Ishikawa (cell line): ENCODE results near the gene FGD5.

Source experiments
- CEBPB ChIP-seq: IDR thresholded peaks from 2 replicates; pipeline ENCODE4 v1.6.1; 2012
- CREB1 ChIP-seq: IDR thresholded peaks from 2 replicates; pipeline ENCODE4 v1.6.1; 2012; ENCODE audit warnings: low read depth
- EGR1 ChIP-seq: IDR thresholded peaks from 2 replicates; pipeline ENCODE4 v1.6.1; 2012
- EP300 ChIP-seq: IDR thresholded peaks from 2 replicates; pipeline ENCODE4 v1.6.1; 2012; ENCODE audit warnings: borderline replicate concordance
- FOXM1 ChIP-seq: IDR thresholded peaks from 2 replicates; pipeline ENCODE4 v1.6.1; 2012; ENCODE audit warnings: low read depth, borderline replicate concordance
- MAX ChIP-seq: IDR thresholded peaks from 2 replicates; pipeline ENCODE4 v1.6.1; 2012
- NFIC ChIP-seq: IDR thresholded peaks from 2 replicates; pipeline ENCODE4 v1.6.1; 2012
- RAD21 ChIP-seq: IDR thresholded peaks from 2 replicates; pipeline ENCODE4 v1.6.1; 2012; ENCODE audit warnings: low read depth
- TAF1 ChIP-seq: IDR thresholded peaks from 2 replicates; pipeline ENCODE4 v1.6.1; 2012; ENCODE audit warnings: low read depth, mild to moderate bottlenecking
- TCF12 ChIP-seq: IDR thresholded peaks from 2 replicates; pipeline ENCODE4 v1.6.1; 2012; ENCODE audit warnings: low read depth
- TEAD4 ChIP-seq: IDR thresholded peaks from 2 replicates; pipeline ENCODE4 v1.6.1; 2012
- YY1 ChIP-seq: IDR thresholded peaks from 2 replicates; pipeline ENCODE4 v1.6.1; 2012; ENCODE audit warnings: low read depth
- ZBTB7A ChIP-seq: IDR thresholded peaks from 2 replicates; pipeline ENCODE4 v1.6.1; 2012; ENCODE audit warnings: low read depth
- TF ChIP-seq, protein P1 (sequence below): IDR thresholded peaks from 2 replicates; pipeline ENCODE4 v1.6.1; 2012
- TF ChIP-seq, protein P2 (sequence below): IDR thresholded peaks from 2 replicates; pipeline ENCODE4 v1.6.1; 2012; ENCODE audit warnings: low read depth, mild to moderate bottlenecking

FGD5 gene

DNA sequence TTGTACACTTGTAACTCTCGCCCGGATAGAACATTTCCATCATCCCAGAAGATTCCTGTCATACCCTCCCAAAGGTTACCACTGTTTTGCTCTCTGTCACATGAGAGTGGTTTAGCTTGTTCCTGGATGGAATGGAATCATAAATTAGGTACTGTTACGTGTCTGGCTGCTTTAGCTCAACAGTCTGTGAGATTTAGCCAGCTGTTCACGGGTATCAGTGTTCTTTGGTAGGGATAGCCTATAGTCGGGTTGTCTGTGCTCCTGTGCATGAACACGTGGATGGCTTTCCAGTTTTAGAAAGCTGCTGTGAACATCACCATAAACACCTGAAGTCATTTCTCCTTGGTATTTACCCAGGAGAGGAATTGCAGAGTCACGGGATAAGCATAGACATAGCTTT is 70.4 kb downstream of the FGD5 start:
- TF ChIP-seq CREB1: no peak
- TF ChIP-seq TEAD4: no peak
- no peak for TF ChIP-seq RAD21
- TF ChIP-seq, protein P1, sequence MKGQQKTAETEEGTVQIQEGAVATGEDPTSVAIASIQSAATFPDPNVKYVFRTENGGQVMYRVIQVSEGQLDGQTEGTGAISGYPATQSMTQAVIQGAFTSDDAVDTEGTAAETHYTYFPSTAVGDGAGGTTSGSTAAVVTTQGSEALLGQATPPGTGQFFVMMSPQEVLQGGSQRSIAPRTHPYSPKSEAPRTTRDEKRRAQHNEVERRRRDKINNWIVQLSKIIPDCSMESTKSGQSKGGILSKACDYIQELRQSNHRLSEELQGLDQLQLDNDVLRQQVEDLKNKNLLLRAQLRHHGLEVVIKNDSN: no peak

DNA sequence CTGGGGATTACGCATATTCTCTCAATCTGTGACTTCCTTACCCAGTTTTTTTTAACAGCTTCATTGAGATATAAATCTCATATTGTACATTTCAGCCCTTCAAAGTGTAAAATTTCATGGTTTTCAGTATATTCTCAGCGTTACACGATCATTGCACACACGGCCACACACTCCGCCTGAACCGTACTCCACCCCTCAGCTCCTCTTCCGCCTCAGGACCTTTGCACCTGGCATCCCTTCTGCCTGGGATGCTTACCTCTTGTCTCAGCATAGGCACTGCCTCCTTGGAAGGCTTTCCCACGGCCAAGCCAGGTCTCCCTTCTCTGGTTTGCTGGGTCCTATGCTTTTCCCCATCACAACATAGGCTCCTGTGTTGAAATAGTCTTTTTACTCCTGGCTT is 71.2 kb downstream of the FGD5 start:
- TF ChIP-seq EGR1 (no peak), MAX (no peak), ZBTB7A (no peak), TAF1 (no peak)
- TF ChIP-seq, protein P1: no peak

DNA sequence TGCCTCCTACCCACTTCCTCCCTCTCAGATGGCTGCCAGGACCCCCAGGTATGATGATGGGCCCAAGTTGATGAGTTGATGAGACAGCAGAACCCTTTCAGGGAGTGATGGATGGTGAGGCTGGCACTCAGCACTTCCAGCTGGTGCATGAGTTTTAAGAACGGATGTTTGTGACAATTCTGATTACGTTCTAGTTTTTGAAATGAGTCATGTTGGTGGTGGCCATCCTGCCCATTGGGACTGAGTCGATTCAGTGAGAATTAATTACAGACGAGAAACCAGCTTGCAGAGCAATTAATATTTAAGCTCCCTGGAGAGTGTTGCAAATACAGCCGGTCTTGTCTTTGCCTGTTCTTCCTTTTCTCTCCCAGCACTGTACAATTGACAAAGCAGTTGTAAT is 71.7 kb downstream of the FGD5 start:
- no peak for TF ChIP-seq YY1
- TF ChIP-seq CEBPB: no peak
- no peak for TF ChIP-seq NFIC
- TF ChIP-seq EP300: no peak
- no peak for TF ChIP-seq FOXM1
- TF ChIP-seq, protein P2, sequence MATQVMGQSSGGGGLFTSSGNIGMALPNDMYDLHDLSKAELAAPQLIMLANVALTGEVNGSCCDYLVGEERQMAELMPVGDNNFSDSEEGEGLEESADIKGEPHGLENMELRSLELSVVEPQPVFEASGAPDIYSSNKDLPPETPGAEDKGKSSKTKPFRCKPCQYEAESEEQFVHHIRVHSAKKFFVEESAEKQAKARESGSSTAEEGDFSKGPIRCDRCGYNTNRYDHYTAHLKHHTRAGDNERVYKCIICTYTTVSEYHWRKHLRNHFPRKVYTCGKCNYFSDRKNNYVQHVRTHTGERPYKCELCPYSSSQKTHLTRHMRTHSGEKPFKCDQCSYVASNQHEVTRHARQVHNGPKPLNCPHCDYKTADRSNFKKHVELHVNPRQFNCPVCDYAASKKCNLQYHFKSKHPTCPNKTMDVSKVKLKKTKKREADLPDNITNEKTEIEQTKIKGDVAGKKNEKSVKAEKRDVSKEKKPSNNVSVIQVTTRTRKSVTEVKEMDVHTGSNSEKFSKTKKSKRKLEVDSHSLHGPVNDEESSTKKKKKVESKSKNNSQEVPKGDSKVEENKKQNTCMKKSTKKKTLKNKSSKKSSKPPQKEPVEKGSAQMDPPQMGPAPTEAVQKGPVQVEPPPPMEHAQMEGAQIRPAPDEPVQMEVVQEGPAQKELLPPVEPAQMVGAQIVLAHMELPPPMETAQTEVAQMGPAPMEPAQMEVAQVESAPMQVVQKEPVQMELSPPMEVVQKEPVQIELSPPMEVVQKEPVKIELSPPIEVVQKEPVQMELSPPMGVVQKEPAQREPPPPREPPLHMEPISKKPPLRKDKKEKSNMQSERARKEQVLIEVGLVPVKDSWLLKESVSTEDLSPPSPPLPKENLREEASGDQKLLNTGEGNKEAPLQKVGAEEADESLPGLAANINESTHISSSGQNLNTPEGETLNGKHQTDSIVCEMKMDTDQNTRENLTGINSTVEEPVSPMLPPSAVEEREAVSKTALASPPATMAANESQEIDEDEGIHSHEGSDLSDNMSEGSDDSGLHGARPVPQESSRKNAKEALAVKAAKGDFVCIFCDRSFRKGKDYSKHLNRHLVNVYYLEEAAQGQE: no peak
- TF ChIP-seq, protein P1: no peak
- no peak for TF ChIP-seq RAD21
- TF ChIP-seq TCF12: no peak
- TF ChIP-seq EGR1: no peak
- no peak for TF ChIP-seq ZBTB7A
- TF ChIP-seq CREB1: no peak
- no peak for TF ChIP-seq MAX
- TF ChIP-seq TEAD4: no peak
- no peak for TF ChIP-seq TAF1

- TF ChIP-seq CEBPB: no peak
- no peak for TF ChIP-seq FOXM1
- TF ChIP-seq, protein P2: no peak
- TF ChIP-seq, protein P1: no peak
- no peak for TF ChIP-seq EGR1
- no peak for TF ChIP-seq EP300
- TF ChIP-seq CREB1: no peak
- no peak for TF ChIP-seq TEAD4
- TF ChIP-seq RAD21: no peak
- TF ChIP-seq ZBTB7A: no peak
- TF ChIP-seq NFIC: no peak
- no peak for TF ChIP-seq MAX
- no peak for TF ChIP-seq TAF1
- TF ChIP-seq YY1: no peak
- no peak for TF ChIP-seq TCF12
Observed at GRCh38 chr3:14891135-14892132, 72.7 kb downstream of the FGD5 start.

GRCh38 chr3:14892226-14892625 is 73.5 kb downstream of the FGD5 start:
- TF ChIP-seq NFIC: no peak
- TF ChIP-seq TEAD4: no peak
- TF ChIP-seq FOXM1: no peak
- no peak for TF ChIP-seq CREB1
- TF ChIP-seq, protein P2: no peak
- no peak for TF ChIP-seq CEBPB
- TF ChIP-seq RAD21: no peak
- TF ChIP-seq EGR1: no peak
